ENCODE results near the gene ACHE.
A peak's percentile ranks its signal among the peaks of the same experiment; 100 is the strongest.

The ACHE gene

DNA sequence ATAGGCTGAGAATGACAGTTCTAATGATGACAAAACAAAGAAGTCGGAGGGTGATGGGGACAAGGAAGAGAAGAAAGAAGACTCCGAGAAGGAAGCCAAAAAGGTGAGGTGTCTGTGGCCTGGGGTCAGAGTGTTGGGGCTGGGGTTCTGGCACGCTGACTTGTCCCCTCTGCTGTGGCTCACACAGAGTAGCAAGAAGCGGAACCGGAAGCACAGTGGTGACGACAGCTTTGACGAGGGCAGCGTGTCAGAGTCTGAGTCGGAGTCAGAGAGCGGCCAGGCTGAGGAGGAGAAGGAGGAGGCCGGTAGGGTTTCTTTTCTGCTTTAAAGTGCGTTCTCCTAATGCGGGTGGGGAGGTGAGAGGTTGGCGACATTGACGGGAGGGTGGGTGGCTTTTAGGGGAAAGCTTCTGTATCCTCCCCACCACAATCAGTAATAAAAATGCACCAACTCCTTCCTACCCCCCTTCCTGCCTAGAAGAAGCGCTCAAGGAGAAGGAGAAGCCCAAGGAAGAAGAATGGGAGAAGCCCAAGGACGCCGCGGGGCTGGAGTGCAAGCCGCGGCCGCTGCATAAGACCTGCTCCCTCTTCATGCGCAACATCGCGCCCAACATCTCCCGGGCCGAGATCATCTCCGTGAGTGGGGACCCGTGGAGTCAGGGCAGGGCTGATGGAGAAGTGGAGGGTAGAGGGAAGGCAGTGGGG is 10.8 kb downstream of the ACHE start:
- FAIRE-seq, result no peak

DNA sequence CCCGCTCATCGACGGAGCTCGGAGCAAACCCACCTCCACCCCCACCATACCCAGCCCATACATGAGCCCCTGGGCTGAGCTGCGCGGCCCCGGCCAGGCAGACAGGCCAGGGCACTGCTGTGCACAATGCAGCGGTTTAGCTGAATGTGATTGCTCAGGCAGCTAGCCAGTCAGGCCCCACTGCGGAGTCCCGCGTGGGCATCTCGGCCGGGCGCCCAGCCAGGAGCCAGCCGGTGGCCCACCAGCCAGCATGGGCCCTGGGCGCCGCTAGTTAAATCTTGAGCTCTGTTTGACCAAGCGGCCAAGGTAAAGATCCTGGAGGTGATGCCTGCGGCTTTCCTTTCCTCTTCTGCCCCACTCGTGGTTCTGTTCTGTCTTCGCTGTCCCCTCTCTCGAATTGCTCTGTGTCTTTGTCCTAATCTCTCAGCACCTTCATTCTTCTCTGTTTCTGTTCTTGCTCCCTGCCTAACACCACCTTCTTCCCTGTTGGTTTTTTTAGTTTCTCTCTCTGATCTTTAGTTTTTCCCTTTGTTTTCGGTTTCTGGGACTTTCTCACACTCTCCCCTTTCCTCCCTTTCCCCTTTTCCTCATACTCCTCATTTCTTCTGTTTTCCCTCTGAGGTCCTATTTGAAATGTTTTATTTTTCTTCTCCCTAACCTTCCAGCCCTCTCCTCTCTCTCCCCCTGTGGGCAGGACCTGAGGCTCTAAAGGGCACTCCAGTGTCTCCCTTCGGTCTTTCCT is 12.7 kb downstream of the ACHE start:
- no peak for FAIRE-seq

DNA sequence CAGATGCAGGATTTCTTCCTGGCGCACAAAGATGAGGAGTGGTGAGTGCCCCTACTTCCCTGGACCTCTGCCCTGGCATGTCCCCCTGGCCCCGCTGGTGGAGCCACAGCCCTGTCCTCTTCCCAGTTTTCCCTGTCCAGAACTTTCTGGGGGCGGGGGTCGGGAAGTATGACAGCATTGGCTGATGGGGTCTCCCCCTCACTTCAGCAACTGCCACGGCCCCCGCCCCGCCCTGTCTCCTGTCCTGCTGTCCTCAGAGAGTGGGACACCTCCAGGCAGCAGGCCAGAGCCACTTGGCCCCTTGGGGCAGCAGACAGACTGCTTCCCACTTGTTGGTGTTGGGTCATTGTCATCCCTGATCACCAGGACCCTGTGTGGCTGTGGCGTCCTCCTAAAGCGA is 13.5 kb downstream of the ACHE start:
- FAIRE-seq, result no peak

DNA sequence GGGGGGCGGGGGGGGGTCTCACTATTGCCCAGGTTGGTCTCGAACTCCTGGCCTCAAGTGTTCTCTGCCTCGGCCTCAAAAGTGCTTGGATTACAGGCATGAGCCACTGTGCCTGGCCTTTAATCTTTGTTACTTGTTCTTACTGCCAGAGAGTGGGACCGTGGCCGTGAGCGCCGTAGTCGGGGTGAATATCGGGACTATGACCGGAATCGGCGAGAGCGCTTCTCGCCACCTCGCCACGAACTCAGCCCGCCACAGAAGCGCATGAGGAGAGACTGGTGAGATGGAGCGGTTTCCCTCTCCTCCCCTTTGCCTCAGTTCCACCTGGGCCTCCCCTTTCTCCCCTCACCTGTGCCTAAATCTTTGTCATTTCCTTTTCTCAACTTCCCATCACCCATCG is 14.6 kb downstream of the ACHE start:
- no peak for FAIRE-seq

DNA sequence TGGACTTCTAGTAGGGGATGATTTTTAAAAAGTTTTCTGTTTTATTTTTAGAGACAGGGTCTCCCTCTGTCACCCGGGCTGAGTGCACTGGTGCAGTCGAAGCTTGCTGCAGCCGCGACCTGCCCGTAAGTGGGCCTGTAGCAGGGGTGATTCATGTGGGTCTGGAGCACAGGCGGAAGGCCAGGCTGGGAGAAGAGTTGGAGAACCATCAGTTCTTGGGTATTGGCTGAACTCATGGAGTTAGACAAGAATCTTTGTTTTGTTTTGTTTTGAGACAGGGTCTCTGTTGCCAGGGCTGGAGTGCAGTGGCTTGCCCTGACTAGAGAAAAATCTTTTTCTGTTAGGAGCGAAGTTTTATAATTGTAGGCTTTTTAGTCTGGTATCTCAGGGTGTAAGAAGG is 15.0 kb downstream of the ACHE start:
- no peak for FAIRE-seq

DNA sequence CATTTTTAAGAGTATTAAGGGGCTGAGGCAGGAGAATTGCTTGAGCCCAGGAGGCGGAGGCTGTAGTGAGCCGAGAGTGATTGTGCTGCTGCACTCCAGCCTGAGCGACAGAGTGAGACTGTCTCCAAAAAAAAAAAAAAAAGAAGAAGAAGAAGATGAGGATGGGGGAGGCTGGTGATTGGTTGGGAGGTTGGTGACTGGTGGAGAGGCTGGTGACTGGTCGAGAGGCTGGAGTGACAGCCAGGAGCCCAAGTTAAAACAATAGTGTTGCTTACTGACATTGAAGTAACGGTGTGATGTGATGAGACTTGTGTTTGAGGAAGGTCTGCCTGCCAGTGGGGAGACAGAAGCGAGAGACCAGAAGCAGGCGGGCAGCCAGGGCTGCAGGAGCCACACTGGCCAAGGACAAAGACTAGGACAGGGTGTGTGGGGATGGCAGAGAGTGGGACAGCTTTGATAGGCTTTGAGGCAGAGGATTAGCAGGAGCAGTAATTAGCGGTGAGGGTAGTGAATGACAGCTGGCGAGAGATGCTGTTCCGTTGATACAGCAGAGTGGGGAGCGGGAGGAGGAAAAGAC is 15.9 kb downstream of the ACHE start:
- FAIRE-seq, result no peak

DNA sequence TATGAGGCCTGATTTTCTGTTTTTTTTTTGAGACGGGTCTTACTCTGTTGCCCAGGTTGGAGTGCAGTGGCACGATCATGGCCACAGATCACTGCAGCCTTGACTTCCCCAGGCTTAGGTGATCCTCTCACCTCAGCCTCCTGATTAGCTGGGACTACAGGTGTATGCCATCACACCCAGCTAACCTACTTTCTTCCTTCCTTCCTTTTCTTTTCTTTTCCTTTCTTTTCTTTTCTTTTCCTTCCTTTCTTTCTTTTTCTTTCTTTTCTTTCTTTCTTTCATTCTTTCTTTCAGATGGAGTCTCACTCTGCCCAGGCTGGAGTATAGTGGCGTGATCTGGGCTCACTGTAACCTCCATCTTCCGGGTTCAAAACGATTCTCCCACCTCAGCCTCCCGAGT is 17.0 kb downstream of the ACHE start:
- FAIRE-seq, result no peak

DNA sequence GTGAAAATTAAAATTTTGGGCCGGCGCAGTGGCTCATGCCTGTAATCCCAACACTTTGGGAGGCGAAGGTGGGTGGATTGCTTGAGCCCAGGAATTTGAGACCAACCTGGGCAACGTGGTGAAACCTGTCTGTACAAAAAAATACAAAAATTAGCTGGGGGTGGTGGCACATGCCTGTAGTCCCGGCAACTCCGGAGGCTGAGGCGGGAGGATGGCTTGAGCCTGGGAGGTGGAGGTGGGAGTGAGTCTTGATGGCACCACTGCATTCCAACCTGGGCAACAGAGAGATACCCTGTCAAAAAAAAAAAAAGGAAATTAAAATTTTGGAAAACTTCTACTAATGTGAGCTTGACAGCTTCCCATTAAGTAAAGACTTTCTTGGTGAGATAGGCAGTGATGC is 17.7 kb downstream of the ACHE start:
- FAIRE-seq, result no peak

DNA sequence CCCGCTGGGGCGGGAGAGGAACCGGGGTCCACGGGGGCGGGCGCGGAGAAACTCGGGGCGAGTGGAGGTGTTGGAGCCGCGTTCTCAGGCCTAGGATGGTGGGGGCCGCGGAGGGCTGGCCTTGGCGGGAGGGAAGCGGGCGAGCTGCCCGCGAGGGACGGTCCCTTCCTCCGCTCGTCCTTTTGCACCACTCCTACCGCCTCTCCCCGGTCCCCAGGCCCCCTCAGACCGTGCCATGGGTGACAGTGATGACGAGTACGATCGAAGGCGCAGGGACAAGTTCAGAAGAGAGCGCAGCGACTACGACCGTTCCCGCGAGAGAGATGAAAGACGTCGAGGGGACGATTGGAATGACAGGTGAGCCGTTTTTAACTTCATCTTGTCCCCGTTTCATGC is 20.3 kb downstream of the ACHE start:
- FAIRE-seq, result no peak

DNA sequence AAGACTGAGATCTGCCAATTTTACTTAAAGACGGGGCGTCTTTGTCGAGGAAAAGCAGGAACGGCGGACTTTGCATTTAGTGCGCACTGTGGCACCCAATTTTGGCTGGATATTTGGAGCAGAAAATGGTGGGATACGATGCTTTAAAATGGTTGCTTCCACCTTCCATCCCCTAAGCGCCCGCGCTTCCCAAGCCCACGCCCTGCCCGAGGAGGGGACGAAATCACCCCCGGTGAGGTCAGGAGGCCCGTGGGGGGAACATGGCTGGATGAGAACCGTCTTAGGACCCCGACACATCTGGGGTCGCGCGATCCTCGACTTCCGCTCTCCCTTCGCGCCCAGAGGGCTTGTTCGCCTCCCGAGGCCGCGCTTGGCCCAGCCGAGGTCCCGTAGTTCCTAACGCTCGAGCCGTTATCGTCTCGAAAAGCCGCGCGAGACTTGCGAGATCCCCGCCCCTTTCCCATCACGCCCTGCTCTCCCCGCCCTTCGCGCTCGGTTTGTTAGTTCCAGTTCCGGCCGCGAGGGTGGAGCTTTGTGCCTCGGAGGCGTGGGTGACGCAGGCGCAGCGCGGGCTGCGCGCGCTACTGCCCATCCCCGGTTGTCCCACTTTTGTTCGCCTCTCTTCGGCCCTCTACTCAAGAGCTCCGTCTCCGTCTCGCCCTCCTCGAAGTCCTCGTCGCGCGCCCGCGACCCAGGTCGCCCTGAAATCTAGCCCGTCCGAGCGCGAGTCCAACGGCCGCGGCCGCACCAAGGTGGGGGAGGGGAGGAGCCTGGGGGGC is 20.9 kb downstream of the ACHE start, which contains the start of gene SRRT:
Gene SRRT, plus strand, starts transcription at position 527 of the 779 bp plus-strand sequence. CDS start 488 bp downstream, outside the sequence.
- peak; percentile 94 for FAIRE-seq

DNA sequence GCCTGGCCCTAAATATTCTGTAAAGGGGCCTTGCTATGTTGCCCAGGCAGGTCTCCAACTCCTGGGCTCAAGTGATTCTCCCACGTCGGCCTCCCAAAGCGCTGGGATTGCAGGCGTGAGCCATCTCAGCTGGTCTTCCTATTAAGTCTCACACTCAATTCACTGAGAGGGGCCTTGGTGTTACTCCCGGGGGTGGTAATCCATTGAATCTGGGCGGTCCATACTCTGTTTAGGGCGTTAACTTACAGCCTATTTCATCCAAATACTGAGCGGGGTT is 21.4 kb downstream of the ACHE start:
- no peak for FAIRE-seq

DNA sequence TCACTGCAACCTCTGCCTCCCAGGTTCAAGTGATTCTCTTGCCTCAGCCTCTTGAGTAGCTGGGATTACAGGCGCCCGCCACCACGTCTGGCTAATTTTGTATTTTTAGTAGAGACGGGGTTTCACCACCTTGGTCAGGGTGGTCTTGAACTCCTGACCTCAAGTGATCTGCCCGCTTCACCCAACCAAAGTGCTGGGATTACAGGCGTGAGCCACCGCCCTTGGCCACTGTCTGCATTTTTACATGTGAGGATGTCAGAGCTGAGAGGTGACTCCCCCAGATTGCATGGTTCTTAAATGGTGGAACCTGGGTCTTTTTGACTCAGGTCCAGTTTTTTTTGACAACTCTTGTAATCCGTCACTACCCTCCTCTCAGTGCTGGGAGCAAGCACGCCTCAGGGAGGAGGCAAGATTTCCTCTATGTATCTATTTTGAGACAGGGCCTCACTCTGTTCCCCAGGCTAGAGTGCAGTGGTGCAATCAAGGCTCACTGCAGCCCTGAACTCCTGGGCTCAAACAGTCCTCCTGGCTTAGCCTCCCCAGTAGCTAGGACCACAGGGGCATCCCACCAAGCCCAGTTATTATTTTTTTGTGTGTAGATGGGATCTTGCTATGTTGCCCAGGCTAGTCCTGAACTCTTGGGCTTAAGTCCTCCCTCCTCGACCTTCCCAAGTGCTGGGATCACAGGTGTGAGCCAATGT is 21.9 kb downstream of the ACHE start:
- no peak for FAIRE-seq

DNA sequence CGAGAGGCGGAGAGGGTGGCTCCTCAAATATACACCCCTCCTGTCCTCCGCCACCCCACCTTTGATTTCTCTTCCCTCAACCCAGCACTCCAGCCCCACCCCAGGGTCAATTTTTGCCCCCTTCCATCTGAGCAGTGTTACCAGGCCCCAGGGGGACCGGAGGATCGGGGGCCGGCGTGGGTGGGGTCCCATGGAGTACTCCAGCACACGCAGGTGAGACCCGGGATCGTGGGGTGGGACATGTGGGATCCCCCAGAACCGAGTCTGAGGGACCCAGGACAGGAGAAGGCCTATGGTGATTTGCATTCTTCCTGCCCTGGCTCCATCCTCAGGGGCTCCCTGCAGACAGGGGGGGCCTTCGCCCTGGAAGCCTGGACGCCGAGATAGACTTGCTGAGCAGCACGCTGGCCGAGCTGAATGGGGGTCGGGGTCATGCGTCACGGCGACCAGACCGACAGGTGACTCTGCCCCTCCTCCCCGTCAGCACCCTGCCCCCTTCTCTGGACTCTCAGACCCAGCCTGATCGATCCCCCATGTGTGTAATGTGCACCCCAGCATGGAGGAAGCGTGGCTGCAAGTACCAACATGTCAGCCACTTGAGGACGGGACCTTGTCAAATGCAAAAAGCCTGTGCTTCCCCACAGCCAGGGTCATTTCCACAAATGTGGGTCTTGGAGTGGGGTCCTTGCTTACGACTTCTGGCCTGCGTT is 27.8 kb downstream of the ACHE start:
- no peak for FAIRE-seq

DNA sequence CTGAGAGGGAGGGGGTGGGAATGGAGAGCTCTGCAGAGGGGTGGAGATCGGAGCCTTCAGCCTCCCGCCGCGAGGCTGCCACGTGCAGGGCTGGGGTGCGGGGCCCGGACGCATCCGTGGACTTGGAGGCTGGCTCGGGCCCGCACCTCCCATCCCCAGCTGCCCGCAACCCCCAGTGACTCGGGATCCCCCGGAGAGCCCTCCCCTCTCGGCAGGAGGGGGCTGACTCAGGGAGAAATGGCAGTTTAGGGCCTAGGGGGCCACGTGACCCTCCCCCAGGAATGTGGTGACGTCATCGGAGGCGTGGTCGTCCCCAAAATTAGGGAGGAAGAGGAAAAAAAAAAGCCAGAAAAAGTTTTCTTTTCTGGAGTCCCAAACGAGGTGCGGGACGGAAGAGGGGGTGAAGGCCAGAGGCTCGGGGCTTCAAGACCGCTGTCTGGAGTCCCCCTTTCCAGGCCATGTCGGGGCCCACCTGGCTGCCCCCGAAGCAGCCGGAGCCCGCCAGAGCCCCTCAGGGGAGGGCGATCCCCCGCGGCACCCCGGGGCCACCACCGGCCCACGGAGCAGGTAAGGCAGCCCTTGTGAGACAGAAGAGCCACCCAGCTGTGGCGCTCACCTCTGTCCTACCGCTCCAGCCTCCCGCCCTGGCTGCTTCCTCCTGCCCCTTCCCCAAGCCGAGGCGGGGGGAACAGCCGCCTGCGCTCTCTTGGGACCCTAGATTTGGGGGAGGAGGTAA is 28.5 kb downstream of the ACHE start, which contains the start of gene TRIP6:
Gene TRIP6, plus strand, starts transcription at position 348 of the 736 bp plus-strand sequence. Its CDS starts 111 bp downstream, at position 459.
- peak; percentile 51 for FAIRE-seq

DNA sequence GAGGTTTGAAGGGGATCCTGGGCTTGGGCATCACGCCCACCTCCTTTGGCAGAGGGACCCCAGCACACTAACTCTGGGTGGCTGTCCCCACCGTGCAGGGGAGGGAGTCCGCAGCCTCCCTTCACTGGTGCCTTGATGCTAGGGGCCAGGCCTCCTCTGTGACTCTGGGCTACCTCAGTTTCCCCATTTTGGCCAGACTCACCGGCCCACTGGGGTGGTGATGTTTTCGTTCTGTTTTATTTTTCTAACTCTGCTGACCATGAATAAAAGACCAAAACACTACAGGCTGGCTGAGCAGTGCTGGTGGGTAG is 29.0 kb downstream of the ACHE start:
- no peak for FAIRE-seq

DNA sequence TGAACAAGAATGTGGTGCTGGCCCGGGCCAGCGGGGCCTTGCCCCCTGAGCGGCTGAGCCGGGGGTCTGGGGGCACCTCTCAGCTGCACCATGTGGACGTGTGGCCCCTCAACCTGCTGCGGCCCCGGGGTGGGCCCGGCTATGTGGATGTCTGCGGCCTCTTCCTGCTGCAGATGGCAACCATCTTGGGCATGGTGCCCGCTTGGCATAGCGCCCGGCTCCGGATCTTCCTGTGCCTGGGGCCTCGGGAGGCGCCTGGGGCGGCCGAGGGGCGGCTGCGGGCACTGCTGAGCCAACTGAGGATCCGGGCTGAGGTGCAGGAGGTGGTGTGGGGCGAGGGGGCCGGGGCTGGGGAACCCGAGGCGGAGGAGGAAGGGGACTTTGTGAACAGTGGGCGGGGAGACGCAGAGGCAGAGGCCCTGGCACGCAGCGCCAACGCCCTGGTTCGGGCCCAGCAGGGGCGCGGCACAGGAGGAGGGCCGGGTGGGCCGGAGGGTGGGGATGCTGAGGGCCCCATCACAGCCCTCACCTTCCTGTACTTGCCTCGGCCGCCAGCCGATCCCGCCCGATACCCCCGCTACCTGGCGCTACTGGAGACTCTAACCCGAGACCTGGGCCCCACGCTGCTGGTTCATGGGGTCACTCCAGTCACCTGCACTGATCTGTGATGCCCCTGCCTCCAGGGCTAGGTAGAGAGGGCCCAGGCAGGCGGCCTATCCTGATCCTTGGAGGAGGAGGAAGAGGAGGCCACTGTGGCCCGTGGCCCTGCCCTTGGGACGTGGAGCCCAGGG is 29.6 kb downstream of the ACHE start:
- FAIRE-seq, result no peak

DNA sequence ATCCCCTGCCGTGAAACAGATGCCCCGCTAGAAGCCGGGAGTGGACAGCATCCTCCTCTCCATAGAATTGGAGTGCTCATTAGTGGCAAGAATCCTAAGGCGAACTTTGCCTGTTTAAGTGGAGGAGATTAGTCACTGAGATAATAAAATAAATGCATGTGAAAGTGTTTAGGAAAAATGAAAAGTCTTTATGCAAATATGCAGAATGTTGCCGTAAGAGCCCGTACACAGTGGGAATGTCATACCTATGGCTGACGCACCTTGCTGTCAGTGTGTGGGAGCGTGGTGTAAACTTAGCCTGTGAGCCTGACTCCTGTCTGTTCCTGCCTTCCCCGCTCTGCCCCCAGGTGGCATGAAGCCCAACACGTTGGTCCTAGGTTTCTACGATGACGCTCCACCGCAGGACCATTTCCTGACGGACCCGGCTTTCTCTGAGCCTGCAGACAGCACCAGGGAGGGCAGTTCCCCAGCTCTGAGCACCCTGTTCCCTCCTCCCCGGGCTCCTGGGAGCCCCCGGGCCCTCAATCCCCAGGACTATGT is 30.2 kb downstream of the ACHE start:
- no peak for FAIRE-seq

DNA sequence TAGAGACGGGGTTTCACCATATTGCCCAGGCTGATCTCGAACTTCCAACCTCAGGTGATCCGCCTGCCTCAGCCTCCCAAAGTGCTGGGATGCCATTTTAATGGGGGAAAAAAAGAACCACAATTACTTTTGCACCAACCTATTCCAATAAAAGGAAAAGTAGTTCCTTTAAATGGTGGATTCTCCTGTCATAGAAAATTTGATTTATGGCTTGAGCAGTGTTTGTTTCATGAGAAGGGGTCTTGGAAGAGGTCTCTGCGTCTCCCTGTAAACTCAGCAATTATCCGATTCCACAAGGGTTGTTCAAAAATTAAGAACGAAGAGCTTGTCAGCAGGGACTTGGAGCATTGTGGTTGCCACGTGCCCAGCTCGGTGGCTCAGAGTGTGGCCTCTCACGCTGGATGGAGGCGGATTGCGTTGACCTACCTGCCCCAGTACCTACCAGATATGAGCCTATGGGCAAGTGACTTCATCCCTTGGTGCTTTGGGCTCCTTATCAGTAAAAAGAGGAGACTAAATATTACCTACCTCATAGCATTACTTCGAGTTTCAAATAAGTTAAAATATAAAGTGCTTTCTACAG is 31.3 kb downstream of the ACHE start:
- no peak for FAIRE-seq

DNA sequence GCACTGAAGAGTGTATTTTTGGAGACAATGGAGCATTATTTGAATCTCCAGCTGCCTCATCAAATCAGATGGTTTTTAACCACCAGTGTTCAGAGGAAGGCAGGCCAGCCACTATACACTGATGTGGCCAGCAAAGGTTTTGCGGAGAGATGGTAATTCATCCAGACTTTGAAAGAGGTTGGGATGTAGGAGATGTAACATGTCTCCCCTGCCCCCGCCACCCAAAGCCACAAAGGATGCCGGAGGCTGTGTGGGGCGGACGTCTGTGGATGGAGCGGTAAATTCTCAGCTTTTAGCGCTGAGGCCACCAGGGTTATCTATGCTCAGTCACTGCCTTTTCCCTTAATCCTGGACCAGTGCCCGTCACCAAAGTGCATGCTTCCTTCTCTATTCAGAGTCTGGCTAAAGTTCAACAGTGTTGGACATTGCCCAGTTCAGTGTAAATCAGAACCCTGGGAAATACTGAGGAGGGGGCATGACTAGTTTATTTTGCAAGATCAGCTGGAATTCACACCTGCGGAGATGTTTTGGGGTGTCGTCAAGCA is 32.2 kb downstream of the ACHE start:
- FAIRE-seq, result no peak

DNA sequence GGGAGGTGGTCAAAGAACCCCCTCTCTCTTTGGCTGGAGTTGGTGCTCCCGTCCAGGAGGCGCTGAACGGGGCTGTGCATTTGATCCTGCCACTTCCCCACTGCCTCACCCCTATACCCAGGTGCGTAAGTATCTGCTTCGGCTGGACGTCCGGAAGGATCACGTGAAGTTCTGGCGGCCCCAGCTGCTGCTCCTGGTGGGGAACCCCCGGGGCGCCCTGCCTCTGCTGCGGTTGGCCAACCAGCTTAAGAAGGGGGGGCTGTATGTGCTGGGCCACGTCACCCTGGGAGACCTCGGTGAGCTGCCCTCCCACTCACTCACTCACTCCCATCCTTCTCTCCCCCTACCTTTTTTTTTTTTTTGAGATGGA is 34.1 kb downstream of the ACHE start:
- FAIRE-seq, result no peak

Measured in endometrium (tissue), 2 donors.